ENCODE data around the gene DNM3.

DNM3 gene

DNA sequence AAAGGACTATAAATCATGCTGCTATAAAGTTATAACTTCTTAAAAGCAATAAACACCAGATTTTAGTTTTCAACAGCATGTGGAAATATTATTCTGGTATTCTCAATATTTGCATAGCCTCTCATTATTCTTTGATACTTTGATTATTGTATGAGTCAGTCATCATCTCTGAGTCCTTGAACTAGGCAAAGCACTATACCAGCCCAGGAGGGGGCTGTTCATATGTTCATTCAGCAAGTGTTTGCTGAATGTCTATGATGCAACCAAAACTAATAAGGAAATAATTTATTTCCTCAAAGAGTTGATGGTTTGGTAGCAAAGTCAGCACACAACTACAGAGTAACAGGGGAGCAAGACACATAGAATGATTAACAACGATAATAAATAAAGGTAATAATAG lies 403.6 kb downstream of the DNM3 start:
- DNase-seq, result no peak
- TF ChIP-seq, protein P1, sequence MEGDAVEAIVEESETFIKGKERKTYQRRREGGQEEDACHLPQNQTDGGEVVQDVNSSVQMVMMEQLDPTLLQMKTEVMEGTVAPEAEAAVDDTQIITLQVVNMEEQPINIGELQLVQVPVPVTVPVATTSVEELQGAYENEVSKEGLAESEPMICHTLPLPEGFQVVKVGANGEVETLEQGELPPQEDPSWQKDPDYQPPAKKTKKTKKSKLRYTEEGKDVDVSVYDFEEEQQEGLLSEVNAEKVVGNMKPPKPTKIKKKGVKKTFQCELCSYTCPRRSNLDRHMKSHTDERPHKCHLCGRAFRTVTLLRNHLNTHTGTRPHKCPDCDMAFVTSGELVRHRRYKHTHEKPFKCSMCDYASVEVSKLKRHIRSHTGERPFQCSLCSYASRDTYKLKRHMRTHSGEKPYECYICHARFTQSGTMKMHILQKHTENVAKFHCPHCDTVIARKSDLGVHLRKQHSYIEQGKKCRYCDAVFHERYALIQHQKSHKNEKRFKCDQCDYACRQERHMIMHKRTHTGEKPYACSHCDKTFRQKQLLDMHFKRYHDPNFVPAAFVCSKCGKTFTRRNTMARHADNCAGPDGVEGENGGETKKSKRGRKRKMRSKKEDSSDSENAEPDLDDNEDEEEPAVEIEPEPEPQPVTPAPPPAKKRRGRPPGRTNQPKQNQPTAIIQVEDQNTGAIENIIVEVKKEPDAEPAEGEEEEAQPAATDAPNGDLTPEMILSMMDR (IDR thresholded peaks at IDR 0.05; ENCODE audit: low read depth, low read length), result no peak

DNA sequence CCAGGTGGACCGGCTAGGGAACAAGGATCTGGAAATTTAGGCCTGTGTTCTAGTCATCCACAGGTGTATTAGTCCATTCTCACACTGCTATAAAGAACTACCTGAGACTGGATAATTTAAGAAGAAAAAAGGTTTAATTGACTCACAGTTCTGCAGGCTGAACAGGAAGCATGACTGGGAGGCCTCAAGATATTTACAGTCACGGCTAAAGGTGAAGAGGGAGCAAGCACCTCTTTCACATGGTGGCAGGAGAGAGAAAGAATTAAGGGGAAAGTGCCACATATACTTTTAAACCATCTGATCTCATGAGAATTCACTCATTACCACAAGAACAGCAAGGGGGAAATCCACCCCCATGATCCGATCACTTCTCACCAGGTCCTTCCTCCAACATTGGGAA lies 404.5 kb downstream of the DNM3 start:
- DNase-seq, result no peak
- Histone ChIP-seq H3K9me3 (no peaks in the 10 kb centered on the region), H3K36me3 (no peaks in the 10 kb centered on the region), H3K27me3 (no peaks in the 10 kb centered on the region), H3K4me1 (no peaks in the 10 kb centered on the region), H3K4me3 (ENCODE audit: low read depth, low read length) (no peak overlapping the region)
- TF ChIP-seq, protein P1 (IDR thresholded peaks at IDR 0.05; ENCODE audit: low read depth, low read length), result no peak

More for the DNA sequence above, 403.6 kb downstream of the DNM3 start:
- Histone ChIP-seq H3K4me1 (no peaks in the 10 kb centered on the region), H3K4me3 (ENCODE audit: low read depth, low read length) (no peak overlapping the region), H3K9me3 (no peaks in the 10 kb centered on the region), H3K27me3 (no peaks in the 10 kb centered on the region), H3K36me3 (no peaks in the 10 kb centered on the region)

DNA sequence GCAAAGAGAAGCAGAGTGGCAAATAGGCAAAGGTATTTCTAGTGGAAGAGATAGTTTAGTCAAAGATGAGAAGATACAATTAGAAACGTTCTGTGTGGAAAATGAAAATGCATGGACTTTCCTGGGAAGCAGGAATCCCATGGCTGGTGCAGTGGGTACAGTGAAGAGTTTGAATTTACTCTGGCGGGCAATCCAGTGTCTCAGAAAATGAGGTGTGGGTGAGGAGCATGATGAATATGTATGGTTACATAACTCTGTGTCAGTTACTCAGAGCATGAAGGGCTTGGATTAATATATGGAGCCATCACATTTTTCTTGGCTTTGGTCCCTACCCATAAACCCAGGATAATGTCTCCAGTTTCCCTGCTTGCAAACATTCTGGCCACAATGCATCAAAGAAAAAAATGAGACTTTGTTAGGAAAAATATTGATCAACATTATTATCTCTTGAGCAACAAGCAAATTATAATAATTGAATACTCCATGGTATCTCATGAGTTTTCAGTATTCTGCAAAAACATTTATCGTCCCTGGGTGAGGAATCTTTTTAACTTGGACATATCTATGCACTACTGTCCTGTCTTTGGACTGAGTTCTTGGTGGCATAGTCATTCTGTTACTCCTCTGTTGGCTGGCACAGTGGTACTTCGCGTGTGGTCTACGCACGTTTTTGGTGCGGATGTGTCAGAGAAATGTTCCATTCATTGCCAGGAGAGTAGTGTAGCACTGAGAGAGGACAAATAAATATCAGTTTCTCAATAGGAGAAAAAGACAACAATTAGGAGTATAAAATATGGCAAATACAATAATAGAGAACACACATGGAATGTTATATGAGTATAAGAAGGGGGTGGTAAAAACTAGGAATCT lies 405.5 kb downstream of the DNM3 start:
- H3K36me3 ChIP-seq, result no peaks in the 10 kb centered on the region
- TF ChIP-seq, protein P1 (IDR thresholded peaks at IDR 0.05; ENCODE audit: low read depth, low read length), result no peak
- no peaks in the 10 kb centered on the region for H3K9me3 ChIP-seq
- no peak overlapping the region for H3K4me3 ChIP-seq (ENCODE audit: low read depth, low read length)
- no peaks in the 10 kb centered on the region for H3K27me3 ChIP-seq
- DNase-seq, result no peak
- no peaks in the 10 kb centered on the region for H3K4me1 ChIP-seq

DNA sequence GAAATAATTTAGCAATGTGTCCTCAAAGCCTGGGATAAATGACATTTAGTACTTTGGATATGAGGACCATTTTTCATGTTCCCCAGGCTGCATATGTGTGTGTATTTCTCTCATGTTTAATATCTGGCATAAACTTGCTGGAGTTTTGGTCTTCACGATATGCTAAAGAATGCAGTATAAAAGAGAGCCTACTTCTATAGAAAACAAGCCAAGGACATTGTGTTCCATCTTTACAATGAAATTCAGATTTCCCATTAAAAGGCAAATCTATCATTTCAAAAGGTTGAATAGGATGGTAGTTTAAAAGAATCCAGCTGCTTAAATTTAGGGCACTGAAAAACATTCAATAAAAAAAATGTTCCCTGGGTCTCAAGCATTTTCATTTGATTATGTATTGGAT lies 410.2 kb downstream of the DNM3 start:
- Histone ChIP-seq H3K36me3 (no peaks in the 10 kb centered on the region), H3K4me3 (ENCODE audit: low read depth, low read length) (no peak overlapping the region), H3K4me1 (no peaks in the 10 kb centered on the region), H3K9me3 (no peaks in the 10 kb centered on the region), H3K27me3 (no peaks in the 10 kb centered on the region)
- TF ChIP-seq, protein P1 (IDR thresholded peaks at IDR 0.05; ENCODE audit: low read depth, low read length), result no peak
- no peak for DNase-seq

DNA sequence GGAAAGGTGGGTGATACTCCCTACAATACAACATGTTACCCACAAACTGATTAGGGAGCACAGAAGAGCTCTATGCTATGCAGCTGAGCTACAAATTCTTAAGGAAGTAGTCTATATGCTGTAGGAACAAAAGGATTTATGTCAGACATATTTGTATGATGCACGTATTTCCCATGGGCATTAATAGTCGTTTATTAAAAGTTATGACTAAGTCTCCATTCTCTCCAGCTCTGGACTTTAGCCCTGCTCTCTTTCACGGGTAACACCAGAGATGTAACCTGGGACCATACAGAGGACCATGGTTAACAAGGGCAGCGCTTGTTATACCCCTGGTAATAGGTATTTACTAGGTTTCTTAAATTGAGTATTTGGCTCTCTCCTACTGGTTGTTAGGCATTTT lies 411.0 kb downstream of the DNM3 start:
- no peak for DNase-seq
- no peaks in the 10 kb centered on the region for H3K27me3 ChIP-seq

DNA sequence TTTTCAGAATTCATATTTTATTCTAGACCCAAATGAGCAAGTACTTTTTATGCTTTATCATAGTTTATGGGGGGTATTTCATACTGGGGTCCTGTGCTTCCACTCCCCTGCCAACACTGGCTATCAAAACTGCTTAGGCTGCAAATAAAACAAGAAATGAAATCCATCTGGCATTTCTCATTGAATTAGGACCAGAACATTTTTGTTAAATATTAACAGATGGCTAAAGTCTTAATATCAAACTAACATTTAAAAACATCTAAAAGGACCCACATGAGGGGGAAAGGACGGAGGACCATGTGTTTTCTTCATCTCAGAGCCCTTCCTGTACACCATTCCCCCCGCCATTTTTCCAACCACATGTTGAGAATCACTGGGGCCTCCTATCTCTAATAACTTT lies 411.7 kb downstream of the DNM3 start:
- Histone ChIP-seq H3K4me1 (no peaks in the 10 kb centered on the region), H3K36me3 (no peaks in the 10 kb centered on the region), H3K27me3 (no peaks in the 10 kb centered on the region), H3K9me3 (no peaks in the 10 kb centered on the region), H3K4me3 (ENCODE audit: low read depth, low read length) (no peak overlapping the region)
- DNase-seq, result no peak
- TF ChIP-seq, protein P1 (IDR thresholded peaks at IDR 0.05; ENCODE audit: low read depth, low read length), result no peak

More for the DNA sequence above, 411.0 kb downstream of the DNM3 start:
- Histone ChIP-seq H3K36me3 (no peaks in the 10 kb centered on the region), H3K9me3 (no peaks in the 10 kb centered on the region), H3K4me3 (ENCODE audit: low read depth, low read length) (no peak overlapping the region), H3K4me1 (no peaks in the 10 kb centered on the region)
- TF ChIP-seq, protein P1 (IDR thresholded peaks at IDR 0.05; ENCODE audit: low read depth, low read length), result no peak

Data from BE2C (cell line).